Muscle of back (tissue), 13 donors: Measurements from ENCODE around the gene MYH7B. TPM values are rescaled to one million over a fixed set of nuclear protein-coding genes. Genes with fewer than 3 reads are reported as not detected.

Experiments used
- DNase-seq, 3 donors: peaks; one replicate each; pipeline versions ENCODE4 v3.0.0 to v3.0.0-alpha.2; 2013
- long read RNA-seq, 9 donors: transcript quantifications; one replicate each; lab custom pipeline, GENCODE V29; 2026
- polyA plus RNA-seq, 10 donors: library from polyadenylated mRNA; unstranded; fragments of 120-200 nt; gene quantifications; one replicate each; pipeline ENCODE4 v1.2.1, GENCODE V29; 2013; ENCODE audit not compliant: insufficient read length in 10 of 10

MYH7B gene
- 100 to 1,000 TPM in 1 of 10 donors, 10 to 100 TPM in 9; 18.4 to 132 (median 74.6) TPM for polyA plus RNA-seq
- long read RNA-seq, donor 1, partial matches to known transcripts = 24 of 25 reads
- long read RNA-seq, donor 1, other reads (novel, unspliced or antisense) = 0 of 25 reads
- long read RNA-seq, donor 2, partial matches to known transcripts = 7 of 8 reads
- long read RNA-seq, donor 2, other reads (novel, unspliced or antisense) = 0 of 8 reads
- long read RNA-seq, donor 3 = 0 reads
- long read RNA-seq, donor 4, partial matches to known transcripts = 18 of 23 reads
- long read RNA-seq, donor 4, other reads (novel, unspliced or antisense) = 0 of 23 reads
- long read RNA-seq, donor 5, partial matches to known transcripts = 6 of 7 reads
- long read RNA-seq, donor 5, other reads (novel, unspliced or antisense) = 0 of 7 reads
- long read RNA-seq, donor 6, partial matches to known transcripts = 67 of 70 reads
- long read RNA-seq, donor 6, other reads (novel, unspliced or antisense) = 0 of 70 reads
- long read RNA-seq, donor 7, partial matches to known transcripts = 12 of 15 reads
- long read RNA-seq, donor 7, other reads (novel, unspliced or antisense) = 0 of 15 reads
- long read RNA-seq, donor 8, partial matches to known transcripts = 34 of 40 reads
- long read RNA-seq, donor 8, other reads (novel, unspliced or antisense) = 5 of 40 reads
- long read RNA-seq, donor 9 = 0 reads

DNA sequence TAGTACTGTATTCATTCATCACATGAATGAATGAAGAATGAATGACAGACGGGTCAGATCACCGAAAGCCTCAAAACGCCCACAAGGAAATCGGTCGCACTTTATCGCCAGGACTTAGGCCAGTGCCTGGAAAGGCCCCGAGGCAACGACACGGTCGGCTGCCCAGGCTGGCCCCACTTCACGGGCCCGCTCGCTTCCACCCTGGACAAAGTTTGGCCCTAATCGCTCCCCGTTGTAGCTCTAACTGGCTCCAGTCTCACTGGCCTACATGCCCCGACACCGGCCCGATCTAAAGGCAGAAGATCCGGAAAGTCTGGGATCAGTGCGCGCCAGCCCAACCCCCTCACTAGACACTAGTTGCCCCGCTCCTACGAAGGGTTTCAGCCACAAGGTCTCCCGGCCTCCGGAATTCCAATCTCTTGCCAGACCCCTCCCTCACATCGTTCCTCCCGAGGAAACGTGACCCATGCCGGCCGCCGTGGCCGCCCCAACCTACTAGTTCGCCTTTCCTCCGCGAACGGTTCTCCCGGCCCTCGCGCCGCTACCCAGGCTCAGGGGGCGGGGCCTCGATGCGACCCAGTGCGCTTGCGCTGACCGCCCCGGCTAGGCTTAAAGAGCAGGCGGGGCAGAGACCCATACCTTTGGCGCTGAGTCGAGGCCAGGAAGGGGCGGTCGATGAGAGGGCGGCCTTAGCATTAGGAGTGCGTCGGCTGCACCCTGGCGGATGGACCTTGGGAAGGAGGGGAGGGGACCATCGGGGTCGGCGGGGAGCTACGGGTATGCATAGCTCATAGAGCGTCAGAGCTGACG is at the start of gene MYH7B, which contains the start of gene GSS:
TSS of gene MYH7B (plus strand) at position 638 of the 810 bp plus-strand sequence. CDS start 22,138 bp downstream, outside the sequence.
TSS of gene GSS (minus strand) at position 576 of the 810 bp plus-strand sequence. CDS start 3,954 bp downstream, outside the sequence.
- DNase-seq = peak; percentile 98 to 100 (median 99)

DNA sequence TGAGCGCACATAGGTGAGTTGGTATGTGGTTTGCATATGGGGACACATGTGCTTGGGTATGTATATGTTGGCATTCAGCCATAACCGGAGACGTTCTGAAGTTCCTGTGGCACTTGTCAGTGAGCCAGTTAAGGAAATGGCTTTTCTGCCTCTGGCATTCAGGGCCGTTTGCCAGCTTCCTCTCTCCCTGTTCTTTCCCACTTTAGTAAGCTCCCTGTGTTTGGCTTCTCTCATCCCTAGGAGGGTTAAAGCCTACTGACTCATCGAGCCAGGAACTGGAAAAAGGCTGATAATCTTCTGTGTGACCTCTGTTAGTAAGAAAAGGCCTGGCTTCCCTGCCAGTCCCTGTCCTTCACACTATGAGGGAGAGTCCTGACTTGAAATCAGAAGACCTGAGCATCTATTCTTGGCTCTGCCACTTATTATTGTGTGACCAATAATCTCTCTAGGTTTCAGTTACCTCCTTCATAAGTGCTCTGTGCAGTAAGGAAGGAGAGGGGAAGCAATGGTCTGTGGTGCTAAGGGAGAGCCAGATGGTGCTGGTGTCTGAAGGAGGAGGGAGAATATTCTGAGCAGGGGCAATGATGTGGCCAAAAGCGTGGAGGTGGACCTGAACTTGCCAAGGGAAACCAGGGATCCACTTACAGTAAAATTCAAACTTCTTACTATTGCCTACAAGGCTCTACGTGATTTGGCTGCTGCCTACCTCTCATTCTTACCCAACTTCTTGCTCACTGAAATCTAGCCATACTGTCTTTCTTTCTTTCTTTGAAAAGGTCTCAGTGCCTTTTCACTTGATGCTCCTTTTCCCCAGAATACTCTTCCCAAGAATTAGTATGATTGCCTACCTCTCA is 47.8 kb upstream of the MYH7B start:
- peak; percentile 36 to 79 (median 48) for DNase-seq

GRCh38 chr20:34915131-34915530 is 40.5 kb upstream of the MYH7B start:
- DNase-seq = no peak

DNA sequence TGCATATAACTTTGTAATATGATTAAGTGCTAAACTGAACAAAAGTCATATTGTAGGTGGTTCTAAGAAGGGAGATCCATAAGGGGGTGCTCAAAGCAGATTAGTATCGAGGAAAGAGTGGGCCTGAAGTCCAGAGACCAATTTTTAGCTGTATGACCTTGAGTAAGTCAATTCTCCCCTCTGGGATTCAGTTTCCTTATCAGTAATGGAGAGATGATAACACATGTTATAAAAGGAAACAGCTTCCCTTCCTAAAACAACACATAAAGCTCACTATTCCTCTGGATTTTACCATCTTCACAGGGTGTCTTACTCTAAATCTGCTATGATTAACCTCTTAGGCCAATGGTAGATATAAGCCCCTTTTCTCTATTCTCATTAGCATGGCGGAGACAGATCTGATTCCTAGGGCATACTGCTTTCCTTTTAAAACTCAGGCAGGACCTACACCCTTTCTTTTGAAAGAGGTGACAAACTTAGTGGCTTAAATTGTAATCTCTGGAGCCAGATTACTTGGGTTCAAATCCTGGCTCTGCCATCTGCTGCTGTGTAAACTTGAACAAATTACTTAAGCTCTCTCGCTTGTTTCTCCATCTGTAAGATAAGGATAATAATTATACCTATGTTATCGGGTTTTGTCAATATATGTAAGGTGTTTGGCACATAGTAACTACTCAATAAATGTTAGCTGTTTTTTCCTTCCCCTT is 39.8 kb upstream of the MYH7B start:
- no peak for DNase-seq

DNA sequence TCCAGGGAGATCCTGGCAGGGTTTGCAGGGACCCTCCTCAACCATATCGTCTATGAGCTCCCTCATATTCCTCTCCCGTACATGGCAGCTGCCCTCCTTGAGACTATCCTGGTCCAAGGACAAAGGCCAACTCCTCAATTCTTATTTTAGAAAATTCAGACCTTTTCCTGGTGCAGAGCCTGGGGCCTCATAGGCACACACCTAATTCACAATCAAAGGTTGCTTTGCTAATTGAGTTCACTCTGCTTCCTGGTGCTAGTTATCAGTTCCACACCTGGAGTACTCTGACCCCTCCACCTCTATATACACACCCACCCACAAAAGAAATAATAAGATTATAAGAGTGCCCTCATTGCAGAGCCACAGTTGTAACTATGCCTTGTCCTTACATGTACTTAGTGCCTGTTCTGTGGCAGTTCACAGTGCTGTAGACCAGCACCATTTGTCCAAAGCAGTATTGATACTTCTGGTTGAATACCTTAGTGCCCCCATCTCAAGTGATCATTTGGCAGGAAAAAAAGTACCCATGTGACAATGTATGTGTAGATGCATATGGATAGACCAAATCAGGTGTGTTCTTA is 38.8 kb upstream of the MYH7B start:
- DNase-seq = no peak

- DNase-seq = no peak
These were observed 35.6 kb upstream of the MYH7B start for GRCh38 chr20:34920055-34920454.

DNA sequence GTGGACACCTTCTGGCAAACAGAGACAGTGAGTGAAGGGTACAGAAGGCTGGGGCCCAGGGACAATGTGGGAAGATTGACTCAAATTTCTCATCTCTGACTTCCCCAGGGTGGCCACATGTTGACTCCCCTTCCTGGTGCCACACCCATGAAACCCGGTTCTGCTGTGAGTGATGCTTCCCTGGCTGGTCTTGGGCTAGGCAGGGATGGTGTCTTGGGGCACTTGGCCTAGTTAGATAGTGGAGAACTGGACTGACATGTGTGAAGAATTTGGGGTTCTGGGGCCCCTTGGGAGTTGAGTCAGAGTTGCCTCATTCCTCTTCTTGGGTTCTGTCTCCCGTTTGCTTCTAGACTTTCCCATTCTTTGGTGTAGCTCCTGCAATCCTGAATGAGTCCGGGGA is 34.2 kb upstream of the MYH7B start:
- DNase-seq = no peak

GRCh38 chr20:34922654-34923381 is 32.9 kb upstream of the MYH7B start:
- peak in 1 of 3 donors; percentile 39 for DNase-seq

DNA sequence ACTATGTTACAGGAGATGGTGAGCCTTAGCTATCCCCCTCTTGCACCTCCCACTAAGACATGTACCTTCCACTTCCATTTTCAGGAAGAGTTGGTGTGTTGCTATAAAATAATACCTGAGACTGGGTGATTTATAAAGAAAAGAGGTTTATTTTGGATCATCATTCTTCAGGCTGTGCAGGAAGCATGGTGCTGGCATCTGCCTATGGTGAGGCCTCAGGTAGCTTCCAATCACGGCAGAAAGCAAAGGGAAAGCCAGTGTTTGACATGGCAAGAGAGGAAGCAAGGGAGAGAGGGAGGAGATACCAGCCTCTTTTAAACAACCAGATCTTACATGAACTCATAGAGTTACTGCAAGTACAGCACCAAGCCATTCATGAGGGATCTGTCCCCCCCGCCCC is 32.3 kb upstream of the MYH7B start:
- no peak for DNase-seq

GRCh38 chr20:34925341-34925740 is 30.3 kb upstream of the MYH7B start:
- no peak for DNase-seq

- no peak for DNase-seq
These were observed 29.7 kb upstream of the MYH7B start for GRCh38 chr20:34925981-34926380.

DNA sequence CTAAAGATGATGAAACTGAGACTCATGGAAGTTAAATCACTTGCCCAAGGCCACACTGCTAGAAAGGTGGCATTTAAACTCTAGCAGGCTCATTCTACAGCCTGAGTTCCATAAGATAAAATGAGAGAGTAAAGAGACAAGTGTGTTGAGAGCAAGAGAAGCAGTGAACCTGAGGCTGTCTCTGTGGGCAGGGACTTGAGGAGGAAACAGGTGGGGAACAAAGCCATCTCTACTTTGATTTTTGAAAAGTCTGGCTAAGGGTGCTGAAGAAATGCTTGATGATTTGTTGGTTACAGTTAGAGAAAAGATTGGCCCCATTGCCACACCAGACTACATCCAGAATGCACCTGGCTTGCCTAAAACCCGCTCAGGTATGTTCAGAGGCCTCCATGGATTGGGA is 29.1 kb upstream of the MYH7B start:
- DNase-seq = no peak

DNA sequence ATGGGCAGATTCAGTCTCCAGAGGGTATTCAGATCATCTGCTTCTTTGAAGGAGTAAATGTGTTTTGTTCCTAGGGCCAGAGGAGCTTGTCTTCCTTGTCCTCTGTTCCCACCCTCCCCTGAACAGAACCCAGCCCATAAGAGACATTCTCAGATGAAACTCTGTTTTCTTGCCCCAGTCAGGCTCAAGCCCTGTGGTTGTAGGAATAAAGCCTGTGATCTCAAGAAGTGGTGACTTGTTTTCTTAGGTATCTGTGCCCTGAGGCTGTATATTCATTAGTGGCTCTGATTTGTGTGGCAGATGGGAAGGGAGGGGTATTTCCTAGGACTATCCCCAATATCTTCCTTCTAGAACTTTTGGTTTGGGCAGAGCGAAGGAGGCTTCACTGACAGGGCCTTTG is 27.9 kb upstream of the MYH7B start:
- DNase-seq = no peak

DNA sequence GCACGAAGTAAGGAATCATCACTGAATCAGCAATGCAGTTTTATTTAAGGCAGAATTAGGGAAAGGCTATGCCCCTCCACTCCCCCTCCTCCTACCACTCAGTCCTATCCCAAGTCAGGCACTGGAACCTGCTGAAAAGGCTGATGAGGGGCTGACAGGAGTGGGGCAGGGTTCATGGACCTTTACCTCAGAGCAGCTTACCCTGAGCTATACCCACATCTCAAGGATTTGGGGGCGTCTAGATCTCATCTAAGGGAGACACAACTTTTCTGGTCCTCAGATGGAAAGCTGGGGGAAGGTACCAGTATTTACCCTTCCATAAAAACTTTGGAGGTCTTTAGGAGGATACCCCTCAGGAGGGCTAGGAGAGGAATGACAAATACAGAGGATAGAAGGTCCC is 27.3 kb upstream of the MYH7B start:
- no peak for DNase-seq

DNA sequence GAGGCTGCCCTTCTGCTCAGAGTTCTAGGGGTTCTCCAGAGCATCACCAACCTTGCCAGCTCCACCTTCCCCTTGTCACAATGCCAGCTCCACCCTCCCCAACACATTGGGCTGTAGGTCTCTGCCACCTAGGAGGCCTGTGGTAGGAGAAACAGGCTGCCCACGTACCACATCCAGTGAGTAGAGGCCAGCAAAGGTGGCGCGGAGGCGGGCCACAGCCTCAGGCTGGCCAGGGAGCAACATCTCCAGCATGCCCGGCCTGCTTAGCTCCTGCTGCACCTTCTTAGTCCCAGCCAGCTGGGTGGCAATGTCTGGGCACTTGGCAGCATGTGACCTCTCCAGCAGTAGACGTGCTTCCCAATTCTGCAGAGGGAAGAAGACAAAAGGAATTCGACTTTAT is 23.9 kb upstream of the MYH7B start:
- DNase-seq = no peak

DNA sequence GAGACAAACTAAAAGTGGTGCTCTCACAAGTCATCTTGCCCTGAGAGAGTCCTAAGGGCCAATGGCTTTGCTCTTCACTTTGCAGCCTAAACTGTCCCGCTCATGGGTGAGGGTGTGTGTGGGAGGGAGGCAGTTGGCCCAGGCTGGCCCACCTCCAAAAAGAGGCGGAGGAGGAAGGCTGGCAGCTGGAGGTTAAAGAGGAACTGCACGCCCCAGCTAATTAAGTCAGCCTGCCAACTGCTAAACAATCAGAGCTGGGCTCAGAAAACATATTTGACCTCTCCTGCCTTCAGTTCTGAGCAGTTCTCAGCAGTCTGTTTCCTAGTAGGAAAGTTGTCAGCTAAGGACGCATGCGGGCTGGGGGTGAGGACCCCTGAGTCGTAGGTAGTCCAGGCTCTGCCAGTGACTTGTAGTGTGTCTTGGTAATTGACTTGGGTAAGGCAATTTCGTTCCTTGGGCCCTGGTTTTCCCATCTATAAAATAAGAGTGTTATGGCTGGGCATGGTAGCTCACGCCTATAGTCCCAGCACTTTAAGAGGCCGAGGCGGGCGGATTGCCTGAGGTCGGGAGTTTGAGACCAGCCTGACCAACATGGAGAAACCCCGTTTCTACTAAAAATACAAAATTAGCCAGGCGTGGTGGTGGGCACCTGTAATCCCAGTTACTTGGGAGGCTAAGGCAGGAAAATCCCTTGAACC is 17.1 kb upstream of the MYH7B start:
- peak; percentile 31 to 68 (median 54) for DNase-seq

DNA sequence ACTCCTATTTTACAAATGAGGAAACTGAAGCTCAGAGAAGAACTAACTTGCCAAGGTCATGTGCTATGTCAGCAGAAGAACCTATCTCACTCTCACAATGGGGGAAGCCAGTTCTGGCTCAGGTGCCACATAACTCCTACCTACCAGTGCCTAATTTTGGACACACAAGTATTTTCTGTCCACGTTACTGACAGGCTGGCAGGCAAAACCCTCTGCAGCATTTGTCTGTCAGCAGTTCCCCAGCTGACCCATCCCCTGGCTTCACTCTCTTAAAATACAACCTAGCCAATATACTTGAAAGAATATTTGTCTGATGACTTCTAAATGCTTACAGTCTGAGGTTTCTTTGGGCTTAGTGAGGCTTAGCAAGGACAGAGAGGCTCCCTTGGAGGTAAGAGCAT is 15.6 kb upstream of the MYH7B start:
- DNase-seq = peak in 1 of 3 donors; percentile 17

DNA sequence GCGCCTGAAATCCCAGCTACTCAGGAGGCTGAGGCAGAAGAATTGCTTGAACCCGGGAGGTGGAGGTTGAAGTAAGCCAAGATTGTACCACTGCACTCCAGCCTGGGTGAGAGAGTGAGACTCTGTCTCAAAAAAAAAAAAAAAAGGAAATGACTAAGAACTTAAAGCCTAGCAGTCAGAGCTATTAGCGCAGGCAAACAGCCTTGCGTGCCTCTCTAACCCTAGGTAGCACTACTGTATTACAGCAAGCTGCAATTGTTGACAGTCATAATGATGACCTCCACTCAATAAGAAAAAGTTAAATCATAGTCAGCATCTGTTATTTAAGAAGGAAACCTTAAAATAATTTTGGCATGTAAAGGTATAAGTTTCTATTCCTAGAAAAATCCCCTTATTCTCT is 14.4 kb upstream of the MYH7B start:
- no peak for DNase-seq

- no peak for DNase-seq
These were observed 13.4 kb upstream of the MYH7B start for GRCh38 chr20:34942301-34942700.
